ENCODE measurements around the gene SKIC2.
"Not testable (repeated sequence)": the region's sequence is repeated elsewhere in the genome, so short reads cannot be mapped to it uniquely, and the experiment has no call there.

Gene SKIC2

GRCh38 chr6:32004864-32005537 lies 46.0 kb downstream of the SKIC2 start:
- not testable (repeated sequence) for DNase-seq (ENCODE audit: low read depth)

- DNase-seq (ENCODE audit: low read depth), result not testable (repeated sequence)
Observed at GRCh38 chr6:32005538-32005880, 46.5 kb downstream of the SKIC2 start.

DNA sequence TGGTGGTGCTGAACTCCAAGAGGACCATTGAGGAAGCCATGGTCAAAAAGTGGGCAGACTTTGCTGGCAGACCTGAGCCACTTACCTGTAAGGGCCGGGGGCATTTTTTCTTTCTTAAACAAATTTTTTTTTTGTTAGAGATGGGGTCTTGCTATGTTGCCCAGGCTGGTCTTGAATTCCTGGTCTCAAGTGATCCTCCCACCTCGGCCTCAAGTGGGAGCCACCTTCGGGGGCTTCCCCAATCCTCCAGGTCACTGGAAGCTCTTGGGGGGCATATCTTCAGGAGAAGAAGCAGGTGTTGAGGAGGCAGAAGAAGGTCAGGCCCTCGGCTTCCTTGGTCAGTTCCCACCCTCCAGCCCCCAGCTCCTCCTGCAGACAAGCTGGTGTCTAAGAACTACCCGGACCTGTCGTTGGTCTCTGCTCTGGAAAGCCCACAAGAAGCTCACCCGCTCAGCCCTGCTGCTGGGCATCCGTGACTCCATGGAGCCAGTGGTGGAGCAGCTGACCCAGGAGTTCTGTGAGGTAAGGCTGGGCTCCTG lies 47.1 kb downstream of the SKIC2 start:
- DNase-seq (ENCODE audit: low read depth), result not testable (repeated sequence)

DNA sequence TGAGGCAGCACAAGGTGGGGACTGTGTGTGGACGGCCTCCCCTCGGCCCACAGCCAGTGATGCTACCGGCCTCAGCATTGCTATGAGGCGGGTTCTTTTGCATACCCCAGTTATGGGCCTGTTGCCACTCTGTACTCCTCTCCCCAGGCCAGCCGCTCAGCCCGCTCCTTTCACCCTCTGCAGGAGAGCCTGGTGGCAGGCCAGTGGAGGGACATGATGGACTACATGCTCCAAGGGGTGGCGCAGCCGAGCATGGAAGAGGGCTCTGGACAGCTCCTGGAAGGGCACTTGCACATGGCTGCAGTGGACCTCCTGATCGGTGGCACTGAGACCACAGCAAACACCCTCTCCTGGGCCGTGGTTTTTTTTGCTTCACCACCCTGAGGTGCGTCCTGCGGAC lies 48.1 kb downstream of the SKIC2 start:
- DNase-seq (ENCODE audit: low read depth), result not testable (repeated sequence)

GRCh38 chr6:32008037-32008436 lies 49.1 kb downstream of the SKIC2 start:
- DNase-seq (ENCODE audit: low read depth), result not testable (repeated sequence)

GRCh38 chr6:32008616-32009015 lies 49.6 kb downstream of the SKIC2 start:
- DNase-seq (ENCODE audit: low read depth), result peak; percentile 1

GRCh38 chr6:32009537-32009936 lies 50.6 kb downstream of the SKIC2 start:
- DNase-seq (ENCODE audit: low read depth), result not testable (repeated sequence)

DNA sequence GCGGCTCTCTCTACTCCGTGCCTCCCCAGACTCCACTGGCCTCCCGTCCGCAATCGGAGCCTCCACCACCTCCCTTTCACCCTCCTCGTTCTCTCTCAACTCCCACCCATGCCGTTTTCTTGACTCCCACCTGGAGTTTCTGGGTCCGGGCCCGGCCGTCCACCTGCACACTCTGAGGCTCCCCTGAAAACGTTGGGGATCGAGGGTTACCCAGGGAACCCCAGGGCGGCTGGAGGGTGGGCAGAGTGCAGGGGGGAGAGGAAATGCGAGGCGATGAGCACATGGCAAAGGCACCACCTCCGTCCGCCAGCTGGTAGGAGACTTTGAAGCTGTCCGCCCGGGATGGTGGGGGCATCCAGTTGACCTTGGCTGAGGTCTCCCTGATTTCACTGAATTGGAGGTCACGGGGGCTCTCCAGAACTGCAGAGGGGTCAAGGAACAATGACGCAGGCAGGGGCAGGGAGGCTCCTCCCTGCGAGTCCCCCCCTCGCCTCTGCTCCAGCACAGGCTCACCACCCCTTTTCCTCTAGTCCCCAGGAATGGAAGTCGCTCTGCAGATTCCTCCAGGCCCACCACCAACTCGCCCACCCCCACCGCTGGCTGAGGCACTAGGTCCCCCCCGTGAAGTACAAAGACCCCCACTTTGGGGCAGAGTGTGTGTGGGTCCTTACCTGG lies 52.0 kb downstream of the SKIC2 start:
- not testable (repeated sequence) for DNase-seq (ENCODE audit: low read depth)

DNA sequence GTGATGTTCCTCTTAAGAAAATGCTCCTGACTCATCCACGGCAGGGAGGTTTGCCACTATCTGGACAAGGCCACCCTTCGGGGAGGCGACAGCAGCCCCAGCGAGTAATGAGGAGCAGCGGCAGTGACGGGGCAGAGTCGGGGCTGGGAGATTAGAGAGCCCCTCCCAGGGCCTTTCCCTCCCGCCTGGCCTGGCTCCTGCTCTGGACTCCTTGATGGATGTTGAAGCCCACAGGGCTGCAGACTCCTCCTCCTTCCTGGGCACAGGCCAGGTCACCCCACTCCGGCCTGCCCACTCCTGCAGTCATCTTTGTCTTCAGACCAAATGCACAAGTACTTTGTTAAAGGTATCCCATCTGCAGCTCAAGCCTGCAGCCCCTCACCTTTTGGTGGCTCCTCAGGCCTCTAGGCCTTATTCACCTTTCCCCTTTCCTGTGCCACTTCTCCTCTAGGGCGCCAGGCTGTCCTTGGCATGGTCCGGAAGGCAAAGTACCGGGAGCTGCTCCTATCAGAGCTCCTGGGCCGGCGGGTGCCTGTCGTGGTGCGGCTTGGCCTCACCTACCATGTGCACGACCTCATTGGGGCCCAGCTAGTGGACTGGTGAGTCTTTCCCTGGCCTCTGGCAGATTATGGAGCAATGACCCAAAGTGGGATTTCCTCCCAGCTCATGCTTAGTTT lies 54.1 kb downstream of the SKIC2 start:
- DNase-seq (ENCODE audit: low read depth), result not testable (repeated sequence)

DNA sequence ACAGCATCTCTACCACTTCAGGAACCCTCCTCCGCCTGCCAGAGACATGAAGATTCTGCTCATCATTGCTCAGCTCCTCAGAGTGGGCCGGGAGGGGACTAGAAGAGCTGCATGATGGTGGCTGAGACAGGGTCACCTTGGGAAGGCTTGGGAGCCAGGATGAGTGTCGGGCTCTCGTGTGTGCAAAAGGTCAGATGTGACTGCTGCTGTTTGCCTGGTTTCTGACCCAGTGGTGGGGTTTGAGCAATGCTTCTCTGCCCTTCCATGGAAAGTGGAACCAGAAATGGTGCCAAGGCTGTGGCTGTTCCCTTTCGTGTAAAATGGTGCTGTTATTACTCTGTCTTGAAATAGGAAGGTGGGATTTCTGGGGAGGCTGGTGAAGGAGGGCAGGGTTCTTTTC lies 54.8 kb downstream of the SKIC2 start:
- not testable (repeated sequence) for DNase-seq (ENCODE audit: low read depth)

- not testable (repeated sequence) for DNase-seq (ENCODE audit: low read depth)
Observed at GRCh38 chr6:32014547-32014946, 55.6 kb downstream of the SKIC2 start, which contains the start of gene C4B. TSS of gene C4B (plus strand) at chr6:32014795. CDS start at chr6:32014846, 51 bp downstream.

All from EH (cell line).